GM12864 (cell line): ENCODE measurements around the gene TMEM182.

Source experiments
- DNase-seq: peaks from one replicate; pipeline ENCODE4 v3.0.0-alpha.2; 2011; ENCODE audit warnings: low read depth
- H3K4me3 ChIP-seq: 2 replicates; pipeline ENCODE4 v1.5.1; 2011; ENCODE audit warnings: mild to moderate bottlenecking, low read depth, low read length, control low read depth
- CTCF ChIP-seq: IDR thresholded peaks from 2 replicates; pipeline ENCODE4 v1.5.1; 2011; ENCODE audit warnings: low read depth, mild to moderate bottlenecking, moderate library complexity, low read length, control low read depth, inconsistent platforms; ENCODE audit errors: missing control alignments

The TMEM182 gene

GRCh38 chr2:102789349-102790090 is 27.7 kb downstream of the TMEM182 start:
- H3K4me3 ChIP-seq = no peak overlapping the region
- no peak for DNase-seq
- TF ChIP-seq CTCF = no peak

DNA sequence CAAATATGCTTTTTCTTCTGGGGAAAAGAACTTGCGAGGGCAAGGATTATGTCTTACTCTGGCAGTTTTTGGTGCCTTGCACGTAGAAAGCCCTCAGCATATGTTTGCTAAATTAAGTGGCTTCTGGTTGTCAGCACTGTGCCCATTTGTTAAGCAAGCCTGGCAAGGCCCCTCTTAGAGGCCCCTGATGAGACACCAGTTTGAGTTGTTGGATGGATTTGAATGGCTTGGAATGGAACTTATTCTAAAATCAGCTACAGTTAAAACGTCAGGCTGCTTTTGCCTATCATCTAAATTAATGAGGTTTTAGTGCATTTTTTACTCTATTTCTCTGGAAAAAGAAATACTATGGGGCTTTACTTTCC is 28.2 kb downstream of the TMEM182 start:
- no peak overlapping the region for H3K4me3 ChIP-seq
- no peak for DNase-seq
- no peak for TF ChIP-seq CTCF

GRCh38 chr2:102792568-102793208 is 30.9 kb downstream of the TMEM182 start:
- DNase-seq = no peak
- no peak overlapping the region for H3K4me3 ChIP-seq
- no peak for TF ChIP-seq CTCF

GRCh38 chr2:102795641-102796040 is 33.8 kb downstream of the TMEM182 start:
- DNase-seq = no peak
- no peak for TF ChIP-seq CTCF
- H3K4me3 ChIP-seq = no peak overlapping the region

DNA sequence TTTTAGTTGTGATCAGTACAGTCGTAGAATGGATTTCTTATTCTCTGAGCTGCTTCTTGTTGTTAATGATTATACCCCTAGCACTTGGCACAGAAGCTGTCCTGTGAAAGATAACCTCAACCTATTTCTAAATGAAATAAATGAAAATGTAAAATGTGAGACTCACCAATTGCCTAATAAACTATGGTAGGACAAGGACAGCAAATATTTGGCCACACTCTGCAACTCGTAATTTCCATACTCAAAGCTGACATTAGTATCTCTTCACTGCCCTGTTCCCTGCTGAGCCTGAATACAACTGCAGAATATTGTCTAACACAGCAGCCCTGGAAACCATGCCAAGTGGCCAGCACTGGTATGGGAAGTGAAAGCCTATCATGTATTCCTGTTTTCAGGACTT is 34.5 kb downstream of the TMEM182 start:
- no peak for TF ChIP-seq CTCF
- no peak for DNase-seq
- no peak overlapping the region for H3K4me3 ChIP-seq

DNA sequence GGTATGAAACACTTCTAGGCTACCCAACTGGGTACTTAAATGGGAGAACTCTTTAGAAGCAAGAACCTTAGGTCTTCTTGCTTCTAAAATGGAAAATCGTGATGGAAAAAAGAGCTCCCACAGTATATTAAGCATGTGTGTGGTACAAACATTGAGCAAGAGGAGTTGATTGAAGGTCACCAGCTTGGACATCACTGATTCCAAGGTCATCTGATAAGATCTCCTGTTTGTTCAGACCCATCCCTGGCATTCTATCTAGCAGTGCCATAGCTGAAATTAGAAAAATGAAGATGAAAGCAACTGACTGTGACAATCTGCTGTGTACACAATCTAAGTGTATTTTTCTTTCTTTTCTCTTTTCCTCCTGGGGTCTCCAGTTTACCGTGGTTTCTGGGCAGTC is 35.7 kb downstream of the TMEM182 start:
- H3K4me3 ChIP-seq = no peak overlapping the region
- no peak for TF ChIP-seq CTCF
- DNase-seq = no peak

- no peak overlapping the region for H3K4me3 ChIP-seq
- no peak for TF ChIP-seq CTCF
- DNase-seq = no peak
Measured at GRCh38 chr2:102798181-102798580, 36.4 kb downstream of the TMEM182 start.
